ENCODE measurements around the gene SGMS1. TPM values are rescaled to one million over a fixed set of nuclear protein-coding genes. Genes with fewer than 3 reads are reported as not detected.

SGMS1 gene
- polyA plus RNA-seq, 1 donor (not counting 4 experiments of a cell fraction or from before 2014, with no cell fraction given): 18.3 TPM

- Histone ChIP-seq H3K9ac (ENCODE audit: control insufficient read depth, extremely low read depth, insufficient read depth, low read length) (peak overlapping the region; percentile 9), H3K9me1 (ENCODE audit: control insufficient read depth, extremely low read depth, insufficient read depth, low read length) (peaks cover 2% of the 10 kb centered on the region), H3K4me2 (ENCODE audit: control insufficient read depth, extremely low read depth, insufficient read depth, low read depth, low read length) (peak overlapping the region; percentile 65), H3K4me1 (ENCODE audit: control insufficient read depth, extremely low read depth, insufficient read depth, low read length) (peaks cover 47% of the 10 kb centered on the region), H3K36me3 (ENCODE audit: control insufficient read depth in 2 of 2, extremely low read depth in 1 of 2, insufficient read depth in 2 of 2, low read length in 2 of 2) (no peaks in the 10 kb centered on the region), H2AFZ (ENCODE audit: control insufficient read depth, low read length) (no peak overlapping the region), H3K79me2 (ENCODE audit: control insufficient read depth, insufficient read depth, low read length) (peaks cover 45% of the 10 kb centered on the region), H3K4me3 (ENCODE audit: control insufficient read depth in 2 of 3, extremely low read depth in 1 of 3, insufficient read depth in 2 of 3, low read depth in 1 of 3, low read length in 3 of 3) (peak overlapping the region in 2 of 3 experiments; percentile 41 to 42), H3K27ac (ENCODE audit: control insufficient read depth, insufficient read depth, low read length) (peak overlapping the region; percentile 83), H4K20me1 (ENCODE audit: control insufficient read depth, extremely low read depth, insufficient read depth, low read length) (peaks cover 5% of the 10 kb centered on the region), H3K27me3 (ENCODE audit: control insufficient read depth, extremely low read depth, insufficient read depth, low read length) (no peaks in the 10 kb centered on the region), H3K9me3 (ENCODE audit: control insufficient read depth, low read depth, low read length) (no peaks in the 10 kb centered on the region)
- FAIRE-seq (no peak), DNase-seq (ENCODE audit: low read depth, low spot score) (no peak)
- TF ChIP-seq CTCF (optimal IDR thresholded peaks at IDR 0.05 in 1 of 3, IDR thresholded peaks at IDR 0.05 in 1 of 3, conservative IDR thresholded peaks at IDR 0.05 in 1 of 3; ENCODE audit: extremely low read depth in 1 of 3, insufficient read depth in 2 of 3, low read length in 3 of 3): no peak
- TF ChIP-seq EZH2 (IDR thresholded peaks at IDR 0.05; ENCODE audit: low read length): no peak
- dilution Hi-C loops (cut with MboI; ENCODE audit: extremely low pct_ligation_motif_present, low sequenced_read_pairs): no loop called here
Measured at GRCh38 chr10:50393784-50394467, 229.8 kb downstream of the SGMS1 start.

- Histone ChIP-seq H3K9me1 (ENCODE audit: control insufficient read depth, extremely low read depth, insufficient read depth, low read length) (peaks cover 2% of the 10 kb centered on the region), H3K27me3 (ENCODE audit: control insufficient read depth, extremely low read depth, insufficient read depth, low read length) (no peaks in the 10 kb centered on the region), H3K9me3 (ENCODE audit: control insufficient read depth, low read depth, low read length) (no peaks in the 10 kb centered on the region), H4K20me1 (ENCODE audit: control insufficient read depth, extremely low read depth, insufficient read depth, low read length) (peaks cover 5% of the 10 kb centered on the region), H3K4me3 (ENCODE audit: control insufficient read depth in 2 of 3, extremely low read depth in 1 of 3, insufficient read depth in 2 of 3, low read depth in 1 of 3, low read length in 3 of 3) (peak overlapping the region in 2 of 3 experiments; percentile 41 to 42), H3K27ac (ENCODE audit: control insufficient read depth, insufficient read depth, low read length) (peak overlapping the region; percentile 83), H3K4me1 (ENCODE audit: control insufficient read depth, extremely low read depth, insufficient read depth, low read length) (peaks cover 47% of the 10 kb centered on the region), H3K9ac (ENCODE audit: control insufficient read depth, extremely low read depth, insufficient read depth, low read length) (peak overlapping the region; percentile 9), H3K79me2 (ENCODE audit: control insufficient read depth, insufficient read depth, low read length) (peaks cover 45% of the 10 kb centered on the region), H3K4me2 (ENCODE audit: control insufficient read depth, extremely low read depth, insufficient read depth, low read depth, low read length) (peak overlapping the region; percentile 65), H3K36me3 (ENCODE audit: control insufficient read depth in 2 of 2, extremely low read depth in 1 of 2, insufficient read depth in 2 of 2, low read length in 2 of 2) (no peaks in the 10 kb centered on the region), H2AFZ (ENCODE audit: control insufficient read depth, low read length) (no peak overlapping the region)
- dilution Hi-C loops (cut with MboI; ENCODE audit: extremely low pct_ligation_motif_present, low sequenced_read_pairs): no loop called here
- FAIRE-seq: peak; percentile 5
- TF ChIP-seq EZH2 (IDR thresholded peaks at IDR 0.05; ENCODE audit: low read length) (no peak), CTCF (optimal IDR thresholded peaks at IDR 0.05 in 1 of 3, IDR thresholded peaks at IDR 0.05 in 1 of 3, conservative IDR thresholded peaks at IDR 0.05 in 1 of 3; ENCODE audit: extremely low read depth in 1 of 3, insufficient read depth in 2 of 3, low read length in 3 of 3) (no peak)
- DNase-seq (ENCODE audit: low read depth, low spot score): no peak
Measured at GRCh38 chr10:50392966-50393718, 230.6 kb downstream of the SGMS1 start.
